ENCODE data around the gene SLC33A1. TPM values are rescaled to one million over a fixed set of nuclear protein-coding genes. Genes with fewer than 3 reads are reported as not detected.

The SLC33A1 gene
- 10 to 100 TPM; 20.7 to 31.8 (median 26.9) TPM for total RNA-seq (2021; fragmentation: NEBNext Ultra II Directional; extraction: Animal tissue kit (Norgen Biotek cat#: 25700))
- long read RNA-seq, full-length matches to known transcripts: 19 of 23 reads
- long read RNA-seq, partial matches to known transcripts: 0 of 23 reads
- long read RNA-seq, other reads (novel, unspliced or antisense): 4 of 23 reads

DNA sequence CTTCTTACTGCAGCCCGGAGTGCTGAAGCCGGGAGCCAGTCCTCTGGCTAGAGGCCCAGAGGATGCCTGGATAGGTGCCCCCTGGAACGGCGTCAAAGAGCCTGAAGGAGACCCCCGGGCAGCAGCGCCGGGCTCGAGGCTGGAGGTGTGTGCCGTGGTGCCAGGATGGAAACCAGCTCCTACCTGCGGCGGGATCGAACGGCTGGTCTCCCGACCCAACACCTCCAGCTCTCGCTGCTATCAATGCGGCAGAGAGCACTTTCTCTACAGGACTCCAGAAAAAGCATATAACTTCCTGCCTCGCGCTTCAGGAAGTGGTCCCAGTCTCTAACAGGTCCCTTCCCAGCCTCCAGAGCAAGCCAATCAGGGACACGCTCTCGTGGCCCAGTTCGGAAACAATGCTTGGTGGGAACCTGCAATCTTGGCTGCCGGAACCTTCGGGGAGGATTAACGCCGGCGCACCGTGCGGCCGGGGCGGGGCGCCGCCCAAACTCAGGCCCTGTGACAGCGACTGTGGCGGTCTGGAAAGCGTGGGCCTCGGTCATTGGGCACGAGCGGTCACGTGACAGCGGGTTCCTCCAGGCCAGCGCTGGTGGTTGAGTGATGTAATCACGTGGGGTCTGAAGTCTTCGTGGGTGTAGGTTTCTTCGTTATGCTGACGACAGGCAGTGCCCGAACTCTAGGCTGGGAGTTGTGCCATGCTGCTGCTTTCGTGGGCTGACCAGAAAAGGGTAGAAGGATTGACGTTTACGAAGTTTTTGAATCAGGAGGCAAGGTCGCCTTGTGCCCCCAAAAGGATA lies at the start of gene SLC33A1:
TSS of gene SLC33A1 (minus strand) at position 287 of the 800 bp plus-strand sequence. CDS start 430 bp downstream, outside the sequence.
- Mint-ChIP-seq H3K4me3 (peak within 1 kb of the TSS; percentile 100), H3K27ac (peak within 1 kb of the TSS; percentile 99), H3K4me1 (ENCODE audit: low read depth) (peaks cover 31% of the 10 kb centered on the region), H3K36me3 (ENCODE audit: low read depth) (peaks cover 24% of the 10 kb centered on the region), H3K27me3 (ENCODE audit: insufficient read depth) (peaks cover 8% of the 10 kb centered on the region; the same call in 1 of the 2 replicates), H3K9me3 (peaks cover 6% of the 10 kb centered on the region)
- DNase-seq: peak; percentile 99
- TF ChIP-seq, protein P1, sequence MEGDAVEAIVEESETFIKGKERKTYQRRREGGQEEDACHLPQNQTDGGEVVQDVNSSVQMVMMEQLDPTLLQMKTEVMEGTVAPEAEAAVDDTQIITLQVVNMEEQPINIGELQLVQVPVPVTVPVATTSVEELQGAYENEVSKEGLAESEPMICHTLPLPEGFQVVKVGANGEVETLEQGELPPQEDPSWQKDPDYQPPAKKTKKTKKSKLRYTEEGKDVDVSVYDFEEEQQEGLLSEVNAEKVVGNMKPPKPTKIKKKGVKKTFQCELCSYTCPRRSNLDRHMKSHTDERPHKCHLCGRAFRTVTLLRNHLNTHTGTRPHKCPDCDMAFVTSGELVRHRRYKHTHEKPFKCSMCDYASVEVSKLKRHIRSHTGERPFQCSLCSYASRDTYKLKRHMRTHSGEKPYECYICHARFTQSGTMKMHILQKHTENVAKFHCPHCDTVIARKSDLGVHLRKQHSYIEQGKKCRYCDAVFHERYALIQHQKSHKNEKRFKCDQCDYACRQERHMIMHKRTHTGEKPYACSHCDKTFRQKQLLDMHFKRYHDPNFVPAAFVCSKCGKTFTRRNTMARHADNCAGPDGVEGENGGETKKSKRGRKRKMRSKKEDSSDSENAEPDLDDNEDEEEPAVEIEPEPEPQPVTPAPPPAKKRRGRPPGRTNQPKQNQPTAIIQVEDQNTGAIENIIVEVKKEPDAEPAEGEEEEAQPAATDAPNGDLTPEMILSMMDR (IDR thresholded peaks at IDR 0.05): no peak; the same call in 1 of the 2 replicates

DNA sequence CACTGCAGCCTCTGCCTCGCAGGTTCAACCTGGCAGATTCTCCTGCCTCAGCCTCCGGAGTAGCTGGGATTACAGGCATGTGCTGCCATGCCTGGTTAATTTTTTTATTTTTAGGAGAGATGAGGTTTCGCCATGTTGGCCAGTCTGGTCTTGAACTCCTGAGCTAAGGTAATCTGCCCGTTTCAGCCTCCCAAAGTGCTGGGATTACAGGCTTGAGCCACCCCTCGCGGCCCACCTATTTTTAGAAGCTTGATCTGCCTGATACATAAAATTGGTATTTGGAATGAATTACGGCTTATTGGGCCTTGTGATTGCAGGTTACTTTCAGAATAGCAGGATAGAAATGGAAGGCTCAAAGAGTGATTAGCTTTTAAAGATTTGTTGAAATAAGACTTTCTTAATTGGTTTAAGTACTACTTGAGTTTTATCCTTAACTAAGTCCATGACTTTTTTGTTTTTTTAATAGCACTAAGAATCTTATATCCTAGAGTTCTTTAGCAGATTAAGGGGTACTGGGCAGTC lies 41.2 kb upstream of the SLC33A1 start:
- Mint-ChIP-seq H3K4me3 (no peak overlapping the region), H3K36me3 (ENCODE audit: low read depth) (peaks cover 31% of the 10 kb centered on the region), H3K9me3 (no peaks in the 10 kb centered on the region), H3K27ac (no peak overlapping the region), H3K27me3 (ENCODE audit: insufficient read depth) (no peaks in the 10 kb centered on the region), H3K4me1 (ENCODE audit: low read depth) (peaks cover 9% of the 10 kb centered on the region)
- no peak for DNase-seq
- TF ChIP-seq, protein P1 (IDR thresholded peaks at IDR 0.05): no peak

DNA sequence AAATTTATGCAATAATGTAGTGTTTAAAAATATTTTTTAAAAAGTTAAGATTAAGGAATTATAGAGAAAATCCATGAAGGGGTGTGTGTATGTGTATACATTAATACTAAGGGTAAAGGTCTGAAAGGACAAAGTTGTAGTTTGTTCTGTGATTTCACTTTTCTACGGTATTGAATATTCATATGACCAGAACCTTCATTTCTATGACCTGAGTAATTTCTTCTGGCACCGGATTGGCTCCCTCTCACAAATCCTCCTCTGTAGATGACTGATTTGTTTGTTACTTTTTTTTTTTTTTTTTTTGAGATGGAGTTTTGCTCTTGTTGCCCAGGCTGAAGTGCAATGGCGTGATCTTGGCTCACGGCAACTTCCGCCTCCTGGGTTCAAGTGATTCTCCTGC lies 37.1 kb upstream of the SLC33A1 start:
- TF ChIP-seq, protein P1 (IDR thresholded peaks at IDR 0.05): no peak
- H3K9me3 Mint-ChIP-seq: no peaks in the 10 kb centered on the region
- H3K36me3 Mint-ChIP-seq (ENCODE audit: low read depth): peaks cover 23% of the 10 kb centered on the region
- peaks cover 37% of the 10 kb centered on the region for H3K4me1 Mint-ChIP-seq (ENCODE audit: low read depth)
- no peak overlapping the region for H3K27ac Mint-ChIP-seq
- H3K4me3 Mint-ChIP-seq: no peak overlapping the region
- no peaks in the 10 kb centered on the region for H3K27me3 Mint-ChIP-seq (ENCODE audit: insufficient read depth)
- no peak for DNase-seq

DNA sequence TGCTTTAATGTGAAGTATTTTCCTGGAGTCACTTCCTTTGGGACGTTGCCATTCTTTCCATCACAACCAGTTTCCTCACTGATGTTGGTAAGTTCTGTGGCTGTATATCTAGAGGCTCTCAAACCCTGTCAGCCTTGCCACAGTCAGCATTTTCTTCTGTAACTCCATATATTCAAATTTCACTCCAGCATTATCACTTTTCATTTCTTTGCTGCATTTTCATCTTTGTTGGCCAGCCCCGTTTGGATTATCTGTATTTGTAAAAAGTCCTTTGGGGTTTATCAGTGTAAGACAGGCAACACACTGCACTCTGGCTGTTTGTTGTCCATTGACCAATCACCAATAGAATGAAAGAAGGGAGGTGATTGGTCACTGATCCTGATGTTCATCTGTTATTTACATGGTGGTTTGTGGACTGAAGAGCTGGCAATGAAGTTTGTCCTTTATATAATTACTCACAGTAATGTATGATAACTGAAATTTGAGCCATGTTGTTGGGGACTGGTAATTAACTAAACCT lies 36.5 kb upstream of the SLC33A1 start:
- H3K36me3 Mint-ChIP-seq (ENCODE audit: low read depth): peaks cover 23% of the 10 kb centered on the region
- H3K9me3 Mint-ChIP-seq: no peaks in the 10 kb centered on the region
- H3K4me3 Mint-ChIP-seq: peak overlapping the region; percentile 46; the same call in 1 of the 2 replicates
- H3K27ac Mint-ChIP-seq: peak overlapping the region; percentile 70
- H3K27me3 Mint-ChIP-seq (ENCODE audit: insufficient read depth): no peaks in the 10 kb centered on the region
- TF ChIP-seq, protein P1 (IDR thresholded peaks at IDR 0.05): no peak
- H3K4me1 Mint-ChIP-seq (ENCODE audit: low read depth): peaks cover 37% of the 10 kb centered on the region
- DNase-seq: peak; percentile 30

DNA sequence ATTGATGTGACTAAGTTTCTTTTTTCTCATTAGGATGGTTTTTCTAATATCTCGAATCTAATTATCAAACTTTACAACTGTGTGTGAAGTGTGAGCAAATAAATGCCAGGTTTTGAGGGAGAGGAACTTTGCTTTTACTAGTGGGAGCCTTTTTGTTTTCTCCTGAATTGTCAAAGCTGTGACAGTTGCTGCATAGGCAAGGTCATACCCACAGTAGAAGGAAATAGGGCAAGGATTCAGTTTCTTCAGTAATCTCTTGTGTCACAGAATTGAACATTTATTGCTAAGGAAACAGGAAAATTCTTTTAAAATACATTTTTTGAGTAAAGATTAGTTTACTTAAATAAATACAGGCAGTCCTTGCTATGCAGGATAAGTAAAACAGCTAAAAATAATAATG lies 35.7 kb upstream of the SLC33A1 start:
- peaks cover 37% of the 10 kb centered on the region for H3K4me1 Mint-ChIP-seq (ENCODE audit: low read depth)
- H3K36me3 Mint-ChIP-seq (ENCODE audit: low read depth): peaks cover 17% of the 10 kb centered on the region
- no peak for DNase-seq
- no peaks in the 10 kb centered on the region for H3K9me3 Mint-ChIP-seq
- TF ChIP-seq, protein P1 (IDR thresholded peaks at IDR 0.05): no peak
- peak overlapping the region; percentile 72 for H3K27ac Mint-ChIP-seq
- H3K27me3 Mint-ChIP-seq (ENCODE audit: insufficient read depth): no peaks in the 10 kb centered on the region
- H3K4me3 Mint-ChIP-seq: no peak overlapping the region
